ENCODE results near the gene TTC33.
"Not testable (repeated sequence)": the region's sequence is repeated elsewhere in the genome, so short reads cannot be mapped to it uniquely, and the experiment has no call there.

The TTC33 gene

DNA sequence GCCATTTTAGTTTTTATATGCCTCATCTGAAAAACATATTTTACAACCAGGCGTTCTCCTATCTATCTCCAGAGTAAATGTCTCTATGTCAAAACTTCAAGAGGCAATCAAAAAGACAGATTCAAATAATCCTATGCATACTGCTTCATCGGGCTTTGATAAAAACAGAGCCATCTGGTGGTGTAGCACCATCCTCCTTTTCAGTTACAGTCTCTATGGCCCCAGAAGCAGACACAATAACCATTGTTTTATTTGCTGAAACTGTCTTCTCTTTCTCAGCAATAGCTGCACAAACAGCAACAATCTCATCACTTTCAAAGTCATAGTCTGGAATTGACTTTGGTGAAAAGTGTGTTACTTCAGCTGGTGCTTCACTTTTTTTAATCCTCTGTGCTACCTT lies 39.8 kb downstream of the TTC33 start:
- FAIRE-seq = no peak

DNA sequence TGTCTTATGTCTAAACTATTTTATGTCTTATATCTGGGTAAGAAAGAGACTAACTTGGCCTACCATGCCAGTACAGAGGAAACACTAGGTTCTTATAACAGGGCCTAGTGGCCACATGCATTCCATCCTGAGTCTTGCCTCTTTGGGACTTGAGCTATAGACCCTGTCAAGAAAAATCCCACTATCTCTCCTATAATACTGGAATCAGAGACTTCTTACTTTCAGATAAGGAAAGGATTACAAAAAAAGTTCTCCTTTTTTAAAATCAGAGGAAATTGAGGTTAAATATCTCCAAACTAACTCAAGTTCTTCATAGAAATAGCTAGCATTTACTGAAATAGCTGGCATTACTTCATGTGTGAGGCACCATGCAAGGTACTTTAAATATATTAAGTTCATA lies 41.8 kb downstream of the TTC33 start:
- no peak for FAIRE-seq

DNA sequence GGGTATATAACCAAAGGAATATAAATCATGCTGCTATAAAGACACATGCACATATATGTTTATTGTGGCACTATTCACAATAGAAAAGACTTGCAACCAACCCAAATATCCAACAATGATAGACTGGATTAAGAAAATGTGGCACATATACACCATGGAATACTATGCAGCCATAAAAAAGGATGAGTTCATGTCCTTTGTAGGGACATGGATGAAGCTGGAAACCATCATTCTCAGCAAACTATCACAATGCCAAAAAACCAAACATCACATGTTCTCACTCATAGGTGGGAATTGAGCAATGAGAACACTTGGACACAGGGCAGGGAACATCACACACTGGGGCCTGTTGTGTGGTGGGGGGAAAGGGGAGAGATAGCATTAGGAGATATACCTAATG lies 45.2 kb downstream of the TTC33 start:
- FAIRE-seq = not testable (repeated sequence)

DNA sequence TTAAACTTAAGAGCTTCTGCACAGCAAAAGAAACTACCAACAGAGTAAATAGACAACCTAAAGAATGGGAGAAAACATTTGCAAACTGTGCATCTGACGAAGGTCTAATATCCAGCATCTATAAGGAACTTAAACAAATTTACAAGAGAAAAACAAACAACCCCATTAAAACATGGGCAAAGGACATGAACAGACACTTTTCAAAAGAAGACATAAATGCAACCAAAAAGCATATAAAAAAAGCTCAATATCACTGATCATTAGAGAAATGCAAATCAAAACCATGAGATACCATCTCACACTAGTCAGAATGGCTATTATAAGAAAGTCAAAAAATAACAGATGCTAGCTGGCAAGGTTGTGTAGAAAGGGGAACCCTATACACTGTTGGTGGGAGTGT lies 50.3 kb downstream of the TTC33 start:
- FAIRE-seq = not testable (repeated sequence)

DNA sequence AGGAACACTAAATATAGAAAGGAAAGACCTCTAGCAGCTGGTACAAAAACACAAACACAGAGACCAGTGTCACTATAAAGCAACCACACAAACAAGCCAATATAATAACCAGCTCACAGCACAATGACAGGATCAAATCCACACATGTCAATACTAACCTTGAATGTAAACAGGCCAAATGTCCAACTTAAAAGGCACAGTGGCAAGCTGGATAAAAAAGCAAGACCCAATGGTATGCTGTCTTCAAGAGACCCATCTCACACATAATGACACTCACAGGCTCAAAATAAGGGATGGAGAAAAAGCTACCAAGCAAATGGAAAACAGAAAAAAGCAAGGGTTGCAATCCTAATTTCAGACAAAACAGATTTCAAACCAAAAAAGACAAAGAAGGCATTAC lies 53.7 kb downstream of the TTC33 start:
- FAIRE-seq = not testable (repeated sequence)

DNA sequence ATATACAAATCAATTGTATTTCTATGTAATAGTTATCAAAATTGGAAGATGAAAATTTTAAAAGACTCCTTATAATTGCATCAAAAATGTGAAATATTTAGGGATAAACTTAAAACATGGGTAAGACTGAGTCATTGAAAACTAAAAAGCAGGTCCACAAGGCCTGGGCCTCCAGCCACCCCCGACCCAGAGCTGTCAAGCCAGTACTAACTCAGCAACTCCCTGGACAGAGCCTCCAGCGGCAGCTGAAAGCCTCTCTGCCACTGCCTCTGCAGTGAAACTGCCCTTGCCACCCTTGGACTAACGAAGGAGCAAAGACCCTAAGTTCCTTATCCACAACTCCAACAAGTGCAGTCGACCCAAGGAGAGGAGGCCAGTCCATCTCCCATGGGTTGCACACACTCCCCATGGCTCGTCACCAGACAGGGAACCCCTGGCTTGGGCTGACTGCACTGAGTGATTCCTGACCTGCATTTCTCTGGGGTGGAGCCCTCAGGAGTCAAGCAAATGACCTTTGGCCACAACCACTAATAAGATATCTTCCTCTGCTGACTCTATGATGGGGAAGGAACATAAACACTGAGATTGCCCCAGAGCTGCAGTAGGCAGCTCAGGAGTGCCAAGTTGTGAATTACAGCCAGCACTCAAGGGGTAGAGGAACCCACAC lies 55.5 kb downstream of the TTC33 start:
- no peak for FAIRE-seq

DNA sequence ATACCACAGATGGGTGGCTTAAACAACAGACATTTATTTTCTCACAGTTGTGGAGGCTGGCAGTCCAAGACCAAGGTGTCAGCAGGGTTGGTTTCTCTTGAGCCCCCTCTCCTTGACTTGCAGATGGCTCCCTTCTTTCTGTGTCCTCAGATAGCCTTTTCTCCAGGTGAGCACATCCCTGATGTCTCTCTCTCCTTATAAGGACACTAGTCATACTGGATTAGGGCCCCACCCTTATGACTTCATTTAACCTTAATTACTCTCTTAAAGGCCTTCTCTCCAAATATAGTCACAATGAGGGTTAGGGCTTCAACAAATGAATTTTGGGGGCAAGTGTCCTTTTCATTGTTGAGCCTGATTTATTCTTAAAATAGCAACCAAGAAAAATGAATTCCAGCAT lies 61.3 kb downstream of the TTC33 start:
- FAIRE-seq = no peak

DNA sequence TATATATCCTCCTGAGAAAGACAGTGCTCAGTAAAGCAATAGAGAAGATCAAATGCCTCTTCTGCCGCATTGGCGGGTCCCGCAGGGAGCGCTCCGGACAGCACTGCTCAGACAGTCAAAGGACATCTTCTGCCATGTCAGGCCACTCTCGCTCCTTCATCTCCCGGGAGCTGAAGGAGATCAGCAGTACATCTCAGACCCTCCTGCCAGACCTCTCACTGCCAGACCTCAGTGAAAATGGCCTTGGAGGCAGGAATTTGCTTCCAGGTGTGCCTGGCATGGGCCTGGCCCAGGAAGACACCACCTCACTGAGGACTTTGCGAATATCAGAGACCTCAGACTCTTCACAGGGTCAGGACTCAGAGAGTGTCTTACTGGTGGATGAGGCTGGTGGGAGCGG lies 63.9 kb downstream of the TTC33 start:
- no peak for FAIRE-seq

DNA sequence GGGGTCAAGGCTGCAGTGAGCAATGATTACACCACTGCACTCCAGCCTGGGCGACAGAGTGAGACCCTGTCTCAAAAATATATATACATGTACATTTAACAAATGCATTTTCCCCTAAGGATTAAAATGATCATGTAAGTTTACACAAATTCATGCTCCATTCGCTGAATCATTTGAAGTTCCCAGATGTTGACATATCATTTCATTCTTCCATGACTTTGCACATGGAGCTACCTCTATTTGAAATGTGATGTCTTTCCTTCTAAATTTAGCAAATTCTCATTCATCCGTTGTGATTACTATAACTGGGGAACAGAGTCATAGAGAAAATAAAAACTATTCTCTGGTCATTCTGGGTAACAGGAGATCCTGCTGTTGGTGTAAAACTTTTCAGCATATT lies 65.5 kb downstream of the TTC33 start:
- FAIRE-seq = no peak

DNA sequence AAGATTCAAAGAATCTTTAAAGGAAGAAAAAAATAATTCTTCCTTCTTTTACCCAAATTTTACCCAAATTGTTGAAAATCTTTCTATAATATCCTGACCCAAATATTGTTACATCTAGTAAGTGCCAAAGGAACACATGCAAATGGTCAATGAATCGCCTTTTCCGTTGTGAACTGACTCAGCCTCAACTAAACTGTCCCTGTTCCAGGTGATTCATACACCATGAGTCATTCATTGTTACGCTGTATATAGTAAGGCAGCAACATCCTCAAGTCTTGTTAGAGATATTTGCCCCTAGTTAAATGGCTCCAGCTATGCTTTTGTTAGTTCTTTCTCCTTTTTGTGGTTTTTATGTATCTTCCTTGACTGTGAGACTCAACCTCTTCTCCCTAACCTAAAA lies 66.3 kb downstream of the TTC33 start:
- no peak for FAIRE-seq

DNA sequence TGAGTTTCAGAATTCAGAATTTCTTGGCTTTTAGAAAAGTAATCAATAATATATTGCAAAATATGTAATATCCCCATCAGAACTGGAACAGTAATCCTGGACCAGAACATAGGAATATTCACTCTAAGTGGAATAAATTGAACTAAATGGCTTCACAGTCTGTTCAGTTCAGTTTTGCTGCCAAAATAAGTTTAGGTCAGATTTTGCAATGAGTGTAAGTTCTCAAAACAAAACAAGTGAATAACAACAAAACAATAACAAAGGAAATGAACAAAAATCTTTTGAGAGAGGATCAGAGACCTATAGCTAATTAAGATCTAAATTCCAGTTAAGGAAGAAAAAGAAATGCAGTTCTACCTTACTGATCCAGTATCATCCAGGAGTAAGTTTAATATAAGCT lies 66.8 kb downstream of the TTC33 start:
- no peak for FAIRE-seq

DNA sequence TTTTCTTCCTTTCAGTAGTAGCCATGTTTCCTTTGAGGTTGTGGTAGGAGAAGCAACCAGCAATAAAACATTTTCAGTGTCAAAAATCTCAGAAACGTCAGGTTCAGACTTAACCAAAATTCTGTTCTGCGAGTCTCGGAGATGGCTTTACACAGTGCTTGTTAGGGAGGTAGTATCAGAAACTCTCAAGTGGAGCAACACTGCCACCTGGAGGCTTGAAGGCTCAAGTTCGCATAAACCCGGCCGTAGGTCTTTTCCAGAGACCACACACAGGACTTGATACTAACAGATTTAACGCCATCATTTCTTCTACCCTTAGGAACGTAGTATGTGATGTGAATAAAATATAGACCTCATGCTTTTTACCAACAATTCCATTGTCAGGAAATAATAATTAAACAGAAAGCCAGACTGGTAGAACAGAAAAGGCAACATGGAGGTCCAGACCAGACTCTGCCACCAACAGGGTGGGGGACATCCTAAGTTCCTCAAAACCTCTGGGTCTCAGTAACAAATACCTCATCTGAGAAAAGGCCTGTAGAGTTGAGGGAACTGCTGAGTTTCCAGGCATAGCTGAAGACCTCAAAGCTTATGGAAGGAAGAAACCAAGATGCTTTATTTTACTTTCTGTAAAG lies 67.5 kb downstream of the TTC33 start:
- FAIRE-seq = peak; percentile 95

DNA sequence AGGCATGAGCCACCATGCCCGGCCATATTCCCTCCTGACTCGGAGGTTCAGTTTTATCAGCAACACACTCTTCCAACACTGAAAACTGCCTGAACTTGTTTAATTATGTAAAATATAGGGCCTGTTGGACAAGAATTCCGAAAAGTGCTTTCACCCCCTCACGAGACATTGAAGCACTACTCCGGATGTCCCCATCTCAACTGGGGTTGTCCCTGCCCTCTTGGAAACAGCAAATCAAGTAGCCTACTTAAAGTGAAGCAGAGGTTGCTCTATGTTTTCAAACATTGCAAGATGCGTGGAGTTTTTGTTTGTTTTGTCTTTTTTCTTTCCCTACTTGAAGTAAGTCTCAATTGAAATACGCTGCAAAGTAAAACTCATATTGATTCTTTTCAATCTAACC lies 68.4 kb downstream of the TTC33 start:
- FAIRE-seq = no peak

DNA sequence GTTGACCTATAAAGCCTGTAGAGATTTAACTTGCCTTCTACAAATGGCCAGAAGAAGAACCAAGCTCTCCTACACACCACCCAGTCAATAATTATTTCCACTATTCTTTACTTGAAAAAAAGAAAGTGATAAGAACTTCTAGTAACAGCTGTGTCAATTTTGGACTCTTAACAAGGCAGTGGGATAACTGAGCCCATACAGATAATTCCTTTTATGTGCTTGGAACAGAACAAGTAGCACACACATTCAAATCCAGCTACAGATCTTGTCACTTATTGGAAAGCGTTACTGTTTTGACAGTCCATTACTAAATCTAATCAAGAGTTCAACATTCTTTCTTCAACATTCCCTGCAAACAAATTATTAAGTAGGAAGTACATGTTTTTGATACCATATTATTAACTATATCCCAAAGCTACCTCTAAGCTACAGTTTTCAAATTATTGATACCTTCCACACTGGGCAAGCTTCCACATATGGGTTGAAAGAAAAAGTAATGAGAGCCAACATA lies 69.7 kb downstream of the TTC33 start:
- FAIRE-seq = no peak

DNA sequence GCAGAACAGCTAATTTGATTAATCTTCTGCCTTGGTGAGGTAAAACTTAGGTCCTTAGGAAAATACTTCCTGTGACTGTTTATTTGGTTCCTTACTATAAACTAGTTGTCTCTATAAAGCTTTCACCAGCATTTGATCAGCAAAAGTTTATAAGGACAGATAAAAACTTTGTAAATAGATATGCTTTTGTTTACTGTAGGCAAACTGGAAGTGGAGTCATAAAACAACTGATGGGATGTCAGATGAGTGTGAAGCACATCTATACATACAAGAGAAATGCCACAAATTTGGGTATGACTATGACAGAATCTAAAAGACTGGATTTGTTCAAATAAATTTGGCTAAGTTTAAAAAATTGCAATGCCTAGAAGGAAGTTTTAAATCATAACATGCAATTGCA lies 70.6 kb downstream of the TTC33 start:
- no peak for FAIRE-seq

DNA sequence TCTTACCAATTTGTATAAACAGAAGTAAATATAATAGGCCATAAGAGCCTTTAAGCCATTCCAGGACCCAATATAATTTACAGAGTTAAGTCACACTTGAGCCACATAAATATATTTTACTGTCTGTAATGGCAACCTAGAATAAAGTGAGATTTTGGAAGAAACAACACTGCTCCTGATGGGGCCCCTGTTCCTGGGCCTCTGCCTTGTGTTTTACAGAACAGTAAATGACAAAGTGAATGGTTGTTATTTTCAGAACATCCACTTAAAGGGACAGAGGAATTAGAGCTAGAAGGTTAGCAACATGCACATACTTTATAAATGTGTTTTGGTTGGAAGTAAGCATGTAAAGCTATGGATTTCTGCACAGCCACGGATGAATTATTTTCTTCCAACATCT lies 72.5 kb downstream of the TTC33 start:
- FAIRE-seq = no peak

DNA sequence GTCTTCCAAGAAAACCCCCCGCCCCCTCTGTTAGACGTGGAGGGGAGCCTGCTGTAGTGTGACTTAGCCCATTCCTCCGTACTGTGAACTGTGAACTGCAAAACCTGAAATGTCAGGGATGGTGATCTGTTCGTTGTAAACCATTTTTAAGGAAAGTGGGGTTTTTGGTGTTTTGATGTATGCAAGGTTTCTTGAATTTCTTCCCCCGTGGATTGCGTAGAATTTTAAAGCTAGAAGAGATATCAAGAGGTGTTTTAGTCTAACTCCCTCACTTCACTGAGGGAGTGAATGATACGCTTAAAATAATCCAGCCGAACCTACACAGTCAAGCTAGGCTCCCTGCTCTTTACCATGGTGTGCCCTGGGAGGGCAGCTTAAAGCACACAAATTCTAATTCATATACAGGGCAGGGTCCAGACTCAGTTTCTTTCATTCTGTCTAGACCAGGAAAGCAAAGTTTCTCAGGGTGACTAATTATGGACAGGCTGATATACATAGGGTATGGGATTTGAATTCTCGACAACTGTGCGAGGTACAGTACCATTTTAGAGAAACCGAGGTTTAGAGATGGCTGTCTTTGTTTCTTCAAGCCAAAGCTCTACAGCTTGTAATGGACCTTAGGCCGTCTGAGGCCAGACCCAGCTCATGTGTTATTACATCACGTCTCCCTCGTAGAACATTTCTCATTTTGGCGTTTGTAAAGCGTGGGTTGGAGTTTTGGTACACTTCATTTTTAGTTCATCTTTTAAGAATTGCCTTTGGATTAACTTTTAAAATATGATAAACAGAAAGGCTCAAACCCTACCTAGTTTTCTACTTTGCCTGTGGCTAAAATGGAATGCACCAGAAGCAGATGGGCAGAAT lies 73.4 kb downstream of the TTC33 start:
- no peak for FAIRE-seq

DNA sequence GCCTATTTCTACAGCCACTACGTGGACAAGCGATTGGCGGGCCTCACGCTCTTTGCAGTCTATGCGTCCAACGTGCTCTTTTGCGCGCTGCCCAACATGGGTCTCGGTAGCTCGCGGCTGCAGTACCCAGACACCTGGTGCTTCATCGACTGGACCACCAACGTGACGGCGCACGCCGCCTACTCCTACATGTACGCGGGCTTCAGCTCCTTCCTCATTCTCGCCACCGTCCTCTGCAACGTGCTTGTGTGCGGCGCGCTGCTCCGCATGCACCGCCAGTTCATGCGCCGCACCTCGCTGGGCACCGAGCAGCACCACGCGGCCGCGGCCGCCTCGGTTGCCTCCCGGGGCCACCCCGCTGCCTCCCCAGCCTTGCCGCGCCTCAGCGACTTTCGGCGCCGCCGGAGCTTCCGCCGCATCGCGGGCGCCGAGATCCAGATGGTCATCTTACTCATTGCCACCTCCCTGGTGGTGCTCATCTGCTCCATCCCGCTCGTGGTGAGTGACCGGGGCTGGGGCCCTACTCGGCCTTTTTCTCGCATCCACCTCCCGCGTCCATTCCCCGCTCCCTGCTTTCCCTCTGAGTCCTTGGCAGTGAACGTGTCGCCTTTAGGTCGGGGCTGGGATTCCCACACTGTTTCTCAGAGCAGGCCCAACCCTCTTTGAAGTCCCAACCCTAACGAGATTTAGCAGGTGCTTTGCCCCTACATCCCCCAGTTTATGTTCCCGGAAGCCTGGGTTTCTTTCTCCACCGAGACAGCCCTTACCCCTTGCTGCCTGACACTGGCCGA lies 74.2 kb downstream of the TTC33 start:
- no peak for FAIRE-seq

DNA sequence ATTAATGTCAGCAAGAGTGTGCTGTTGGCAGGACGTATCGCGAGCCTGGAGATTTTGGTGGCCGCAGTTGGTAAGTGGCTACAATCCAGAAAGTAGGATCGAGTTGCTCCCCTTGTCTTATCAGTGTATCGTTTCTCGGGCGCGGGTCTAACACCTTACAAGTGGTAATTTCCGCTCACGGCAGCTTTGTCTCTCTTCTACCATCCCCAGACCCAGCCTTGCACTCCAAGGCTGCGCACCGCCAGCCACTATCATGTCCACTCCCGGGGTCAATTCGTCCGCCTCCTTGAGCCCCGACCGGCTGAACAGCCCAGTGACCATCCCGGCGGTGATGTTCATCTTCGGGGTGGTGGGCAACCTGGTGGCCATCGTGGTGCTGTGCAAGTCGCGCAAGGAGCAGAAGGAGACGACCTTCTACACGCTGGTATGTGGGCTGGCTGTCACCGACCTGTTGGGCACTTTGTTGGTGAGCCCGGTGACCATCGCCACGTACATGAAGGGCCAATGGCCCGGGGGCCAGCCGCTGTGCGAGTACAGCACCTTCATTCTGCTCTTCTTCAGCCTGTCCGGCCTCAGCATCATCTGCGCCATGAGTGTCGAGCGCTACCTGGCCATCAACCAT lies 74.9 kb downstream of the TTC33 start:
- FAIRE-seq = no peak

DNA sequence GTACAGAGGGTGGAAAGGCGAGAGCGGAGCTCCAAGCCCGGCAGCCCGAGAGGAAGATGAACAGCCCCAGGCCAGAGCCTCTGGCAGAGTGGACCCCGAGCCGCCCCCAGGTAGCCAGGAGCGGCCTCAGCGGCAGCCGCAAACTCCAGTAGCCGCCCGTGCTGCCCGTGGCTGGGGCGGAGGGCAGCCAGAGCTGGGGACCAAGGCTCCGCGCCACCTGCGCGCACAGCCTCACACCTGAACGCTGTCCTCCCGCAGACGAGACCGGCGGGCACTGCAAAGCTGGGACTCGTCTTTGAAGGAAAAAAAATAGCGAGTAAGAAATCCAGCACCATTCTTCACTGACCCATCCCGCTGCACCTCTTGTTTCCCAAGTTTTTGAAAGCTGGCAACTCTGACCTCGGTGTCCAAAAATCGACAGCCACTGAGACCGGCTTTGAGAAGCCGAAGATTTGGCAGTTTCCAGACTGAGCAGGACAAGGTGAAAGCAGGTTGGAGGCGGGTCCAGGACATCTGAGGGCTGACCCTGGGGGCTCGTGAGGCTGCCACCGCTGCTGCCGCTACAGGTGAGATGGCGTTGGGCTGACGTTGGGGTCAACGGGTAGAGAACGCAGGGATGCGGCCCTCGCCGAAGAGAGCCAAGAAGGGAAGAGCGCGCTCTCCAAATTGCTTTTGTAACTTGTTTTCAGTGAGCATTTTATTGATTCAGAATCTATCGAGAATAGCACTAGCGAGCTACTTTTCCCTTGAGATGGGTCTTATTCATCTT lies 75.7 kb downstream of the TTC33 start, which contains the start of gene PTGER4:
Gene PTGER4 (plus strand): TSS at position 3 of the 769 bp plus-strand sequence. CDS start 1,079 bp downstream, outside the sequence.
- no peak for FAIRE-seq

DNA sequence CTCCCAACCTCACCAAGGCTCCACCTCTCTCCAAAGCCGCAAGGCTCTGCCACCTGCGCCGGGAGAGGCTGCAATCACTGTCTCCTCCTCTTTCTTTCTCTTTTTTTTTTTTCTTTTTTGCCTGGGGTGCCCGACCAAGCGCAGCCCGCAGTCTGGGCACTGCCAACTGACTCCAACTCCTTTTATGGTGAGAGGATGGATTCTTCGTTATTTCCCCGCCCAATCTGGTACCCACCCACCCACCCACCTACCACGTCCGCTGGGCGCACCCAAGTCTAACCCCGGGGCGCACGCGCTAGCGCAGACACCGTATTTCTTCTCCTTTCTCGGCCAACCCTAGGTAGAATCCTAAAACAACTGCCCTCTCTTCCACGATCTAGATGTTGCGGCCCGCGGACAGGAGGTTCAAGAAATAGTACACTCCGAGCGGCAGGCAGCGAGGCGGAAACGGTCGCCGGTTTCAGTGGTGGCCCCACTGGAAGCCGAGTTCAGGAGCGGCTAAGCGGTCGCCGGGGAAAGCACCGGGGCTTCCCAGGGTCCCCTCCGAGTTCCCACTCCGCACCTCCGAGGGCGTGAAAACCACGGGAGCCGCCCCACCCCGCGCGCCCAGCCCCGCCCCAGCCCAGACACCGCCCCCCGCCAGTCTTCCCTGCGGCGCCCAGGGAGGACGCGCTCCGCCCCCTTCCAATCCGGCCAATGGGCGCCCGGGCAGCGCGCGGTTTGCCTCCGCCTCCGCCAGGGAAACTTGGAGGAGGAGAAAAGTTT lies 76.4 kb downstream of the TTC33 start:
- no peak for FAIRE-seq
